Loucy (cell line): ENCODE results near the gene CASP10.

Source experiments
- CTCF ChIP-seq: fragments of 200-600 bp; sonication (generic); conservative IDR thresholded peaks from 2 replicates; pipeline ENCODE4 v1.5.1; 2014; ENCODE audit warnings: mild to moderate bottlenecking, antibody characterized with exemption, low read length
- EZH2phosphoT487 ChIP-seq: fragments of 200-600 bp; IDR thresholded peaks from 2 replicates; pipeline ENCODE4 v1.6.1; 2018; ENCODE audit warnings: antibody characterized with exemption, mild to moderate bottlenecking, moderate library complexity, borderline replicate concordance

DNA sequence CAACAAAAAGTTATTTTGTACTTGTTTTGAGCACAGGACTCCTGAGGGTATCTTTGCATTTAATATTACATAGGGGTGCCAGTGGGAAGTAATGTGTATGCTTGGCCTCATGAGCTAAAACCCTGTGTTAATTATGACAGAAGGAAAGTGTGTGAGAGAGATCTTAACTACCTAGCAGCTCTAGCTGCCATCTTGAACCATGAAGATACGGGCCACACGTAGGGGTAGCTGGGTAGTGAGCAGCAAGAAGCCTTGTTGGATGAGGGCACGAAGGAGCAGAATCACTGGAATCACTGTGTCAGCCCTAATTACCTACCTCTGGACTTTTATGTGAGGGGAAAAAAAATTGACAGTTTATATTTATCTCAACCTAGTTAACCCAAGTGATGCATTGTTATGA is 15.4 kb upstream of the CASP10 start:
- TF ChIP-seq CTCF: no peak
- no peak for TF ChIP-seq EZH2phosphoT487
